GM06990 (cell line): Measurements from ENCODE around the gene SBF2.

ENCODE experiments used
- DNase-seq: peaks from one replicate; pipeline ENCODE4 v3.0.0-alpha.2; 2011; ENCODE audit not compliant: insufficient read length; ENCODE audit errors: extremely low read depth
- H3K27me3 ChIP-seq: replicated peaks from 2 replicates; pipeline ENCODE4 v1.6.0; 2011; ENCODE audit warnings: low read length; ENCODE audit not compliant: control insufficient read depth, insufficient read depth
- H3K36me3 ChIP-seq: 2 replicates; pipeline ENCODE4 v1.5.1; 2011; ENCODE audit warnings: low read length; ENCODE audit not compliant: control insufficient read depth, insufficient read depth
- H3K4me3 ChIP-seq: replicated peaks from 2 replicates; pipeline ENCODE4 v1.5.1; 2011; ENCODE audit warnings: low read depth, mild to moderate bottlenecking, control low read depth, low read length
- CTCF ChIP-seq: IDR thresholded peaks from 2 replicates; pipeline ENCODE4 v1.5.1; 2011; ENCODE audit warnings: low read length, control low read depth, mild to moderate bottlenecking, inconsistent platforms; ENCODE audit not compliant: insufficient read depth, poor library complexity, severe bottlenecking

Gene SBF2

GRCh38 chr11:10192036-10192435, 102.0 kb downstream of the SBF2 start:
- no peaks in the 10 kb centered on the region for H3K36me3 ChIP-seq
- TF ChIP-seq CTCF, result no peak
- no peaks in the 10 kb centered on the region for H3K27me3 ChIP-seq
- no peak for DNase-seq
- no peak overlapping the region for H3K4me3 ChIP-seq

- Histone ChIP-seq H3K4me3 (no peak overlapping the region), H3K36me3 (no peaks in the 10 kb centered on the region), H3K27me3 (no peaks in the 10 kb centered on the region)
- DNase-seq, result no peak
- TF ChIP-seq CTCF, result no peak
Observed at GRCh38 chr11:10181811-10182210, 112.2 kb downstream of the SBF2 start.

- DNase-seq, result no peak
- Histone ChIP-seq H3K36me3 (no peaks in the 10 kb centered on the region), H3K4me3 (no peak overlapping the region), H3K27me3 (no peaks in the 10 kb centered on the region)
- TF ChIP-seq CTCF, result no peak
Observed at GRCh38 chr11:10164621-10165020, 129.4 kb downstream of the SBF2 start.

- Histone ChIP-seq H3K36me3 (no peaks in the 10 kb centered on the region), H3K4me3 (no peak overlapping the region), H3K27me3 (no peaks in the 10 kb centered on the region)
- TF ChIP-seq CTCF, result no peak
- no peak for DNase-seq
Observed at GRCh38 chr11:10162222-10162621, 131.8 kb downstream of the SBF2 start.

GRCh38 chr11:10160350-10160749, 133.7 kb downstream of the SBF2 start:
- Histone ChIP-seq H3K4me3 (no peak overlapping the region), H3K36me3 (no peaks in the 10 kb centered on the region), H3K27me3 (no peaks in the 10 kb centered on the region)
- no peak for TF ChIP-seq CTCF
- DNase-seq, result no peak

GRCh38 chr11:10158461-10158860, 135.6 kb downstream of the SBF2 start:
- H3K36me3 ChIP-seq, result no peaks in the 10 kb centered on the region
- H3K4me3 ChIP-seq, result no peak overlapping the region
- DNase-seq, result no peak
- H3K27me3 ChIP-seq, result no peaks in the 10 kb centered on the region
- TF ChIP-seq CTCF, result no peak
